HL-60/S4 treated with phorbol 12-myristate 13-acetate at 8.2 ng/mL for 4 days and 3 days (cell line): Measurements from ENCODE around the gene SETD2.

Experiments used
- in situ Hi-C: fragments of 300-500 bp; cut with MboI; formaldehyde crosslinking; loops from 2 replicates; pipeline ENCODE4 v1.15.0; 2022; ENCODE audit warnings: low sequenced_read_pairs

Gene SETD2

DNA sequence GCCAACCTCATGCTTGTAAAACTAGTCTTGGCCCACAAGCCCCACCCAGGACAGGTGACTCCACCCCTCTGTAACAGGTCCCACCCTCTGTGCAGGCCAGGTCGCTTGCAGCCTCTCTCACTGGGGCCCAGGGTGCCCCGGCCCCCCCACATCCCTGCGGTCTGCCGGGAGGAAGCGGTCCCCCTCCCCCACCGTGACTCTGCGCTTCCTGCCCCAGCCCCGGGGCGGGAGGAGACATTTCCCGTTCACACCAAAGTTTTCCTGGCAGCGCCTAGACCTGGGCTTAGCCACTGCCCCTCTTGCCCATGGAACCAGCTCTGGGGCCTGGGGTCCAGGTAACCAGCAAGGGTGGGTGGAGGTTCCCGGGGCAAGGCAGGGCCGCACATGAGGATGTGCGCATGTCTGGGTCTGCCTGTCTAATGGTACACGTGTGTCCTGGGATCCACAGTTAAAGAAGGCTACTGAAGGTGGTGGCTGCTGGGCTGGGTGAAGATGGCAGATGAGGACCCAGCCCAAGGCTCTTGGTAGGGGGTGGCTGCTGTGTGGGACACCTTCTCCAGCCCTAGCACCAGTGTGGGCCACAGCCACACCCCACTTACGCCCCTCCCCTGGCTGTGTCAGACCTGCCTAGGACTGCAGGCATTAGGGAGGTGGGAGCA, 176.0 kb downstream of the SETD2 start:
- in situ Hi-C loops: no loop called here

DNA sequence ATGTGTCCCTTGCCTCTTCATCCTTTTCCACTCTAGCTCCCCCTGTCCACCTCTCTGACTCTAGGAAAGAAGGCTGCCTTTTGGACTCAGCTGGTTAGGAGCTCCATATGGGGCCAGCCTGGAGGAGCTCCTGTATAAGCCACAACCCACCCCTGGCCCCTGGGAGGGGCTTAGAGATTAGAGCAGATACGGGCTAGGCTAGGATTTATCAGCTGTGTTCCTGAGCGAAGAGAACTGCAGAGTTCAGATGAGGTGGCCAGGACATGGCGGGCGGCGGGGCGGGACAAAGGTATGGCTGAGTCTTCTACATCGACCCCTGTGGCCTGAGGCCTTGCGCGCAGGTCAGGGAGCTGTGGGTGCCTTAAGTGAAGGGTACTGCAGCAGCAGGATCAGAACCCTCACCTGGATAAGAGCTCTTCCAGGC, 176.6 kb downstream of the SETD2 start:
- in situ Hi-C loops: no loop called here

DNA sequence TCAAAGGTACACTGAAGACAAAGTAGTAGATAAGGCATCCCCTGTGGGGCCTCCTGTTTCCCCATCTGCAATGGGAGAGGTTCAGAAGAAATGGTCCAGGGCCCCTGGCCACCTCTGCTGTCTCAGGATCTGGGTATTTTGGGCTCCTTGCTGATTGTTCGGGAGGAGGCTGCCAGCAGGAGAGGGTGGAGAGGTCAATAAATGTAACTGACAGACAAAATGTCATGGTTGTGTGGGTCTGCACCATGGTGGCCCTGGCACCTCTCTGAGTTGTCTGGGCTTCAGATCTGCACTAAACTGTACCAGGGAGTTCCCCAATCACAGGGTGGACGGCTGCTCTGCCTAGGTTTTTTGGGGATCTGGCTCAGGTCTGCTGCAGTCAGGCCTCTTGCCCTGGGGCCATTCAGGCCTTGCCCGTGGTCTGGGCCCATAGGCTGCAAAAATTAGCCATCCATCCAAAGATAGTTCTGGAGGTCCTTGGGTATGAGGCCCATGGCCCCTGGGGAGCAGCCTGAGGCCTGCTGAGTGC, 177.1 kb downstream of the SETD2 start:
- in situ Hi-C loops: no loop called here

DNA sequence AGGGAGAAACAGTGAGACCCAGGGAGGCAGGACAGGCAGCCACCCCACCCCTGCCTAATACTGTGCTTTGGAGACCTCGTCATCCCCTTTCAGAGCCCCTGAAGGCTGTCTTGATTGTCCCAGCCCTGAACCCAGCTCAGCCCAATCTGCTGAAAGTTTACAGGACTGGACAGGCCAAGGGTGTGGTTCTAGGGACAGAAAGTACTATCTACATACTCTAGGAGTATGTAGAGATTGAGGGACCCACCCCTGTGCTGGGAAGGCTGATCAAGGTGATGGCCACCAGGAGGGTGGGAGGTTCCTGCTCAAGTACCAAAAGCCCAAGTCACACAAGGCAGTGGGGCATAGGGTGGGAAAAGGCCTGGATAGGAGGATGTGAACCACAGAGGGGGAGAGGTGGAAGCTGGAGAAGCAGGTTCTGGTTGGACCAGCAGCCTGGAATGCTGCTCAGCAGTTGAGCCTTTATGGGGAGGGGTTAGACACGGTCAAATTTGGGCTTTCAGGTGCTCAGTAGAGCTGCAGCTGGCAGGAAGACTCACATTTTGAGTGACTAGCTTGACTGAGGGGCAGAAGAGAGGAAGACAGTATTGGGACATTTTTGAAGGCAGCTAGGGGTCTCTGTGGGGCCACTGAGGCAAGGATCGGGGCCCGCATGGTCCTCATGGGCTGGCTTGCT, 177.7 kb downstream of the SETD2 start:
- in situ Hi-C loops: no loop called here

DNA sequence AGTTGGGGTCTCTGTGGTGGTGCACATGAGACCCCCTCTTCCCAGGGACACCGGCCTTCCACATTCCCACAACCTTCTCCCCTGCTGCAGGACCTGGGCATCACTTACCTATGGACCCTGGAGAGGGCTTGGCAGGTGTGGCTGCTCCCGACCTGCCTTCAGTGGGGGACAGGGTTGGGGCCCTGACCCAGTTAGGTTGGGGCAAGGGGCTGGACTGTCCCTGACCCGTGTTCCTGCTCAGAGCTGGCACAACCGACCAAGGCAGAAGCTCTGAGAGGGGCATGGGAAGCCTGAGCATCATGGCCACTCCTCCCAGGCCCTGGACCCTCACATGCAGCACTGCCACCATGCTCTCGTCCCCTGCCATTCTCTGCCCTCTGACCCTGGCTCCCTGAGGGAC, 178.3 kb downstream of the SETD2 start:
- in situ Hi-C loops: no loop called here

DNA sequence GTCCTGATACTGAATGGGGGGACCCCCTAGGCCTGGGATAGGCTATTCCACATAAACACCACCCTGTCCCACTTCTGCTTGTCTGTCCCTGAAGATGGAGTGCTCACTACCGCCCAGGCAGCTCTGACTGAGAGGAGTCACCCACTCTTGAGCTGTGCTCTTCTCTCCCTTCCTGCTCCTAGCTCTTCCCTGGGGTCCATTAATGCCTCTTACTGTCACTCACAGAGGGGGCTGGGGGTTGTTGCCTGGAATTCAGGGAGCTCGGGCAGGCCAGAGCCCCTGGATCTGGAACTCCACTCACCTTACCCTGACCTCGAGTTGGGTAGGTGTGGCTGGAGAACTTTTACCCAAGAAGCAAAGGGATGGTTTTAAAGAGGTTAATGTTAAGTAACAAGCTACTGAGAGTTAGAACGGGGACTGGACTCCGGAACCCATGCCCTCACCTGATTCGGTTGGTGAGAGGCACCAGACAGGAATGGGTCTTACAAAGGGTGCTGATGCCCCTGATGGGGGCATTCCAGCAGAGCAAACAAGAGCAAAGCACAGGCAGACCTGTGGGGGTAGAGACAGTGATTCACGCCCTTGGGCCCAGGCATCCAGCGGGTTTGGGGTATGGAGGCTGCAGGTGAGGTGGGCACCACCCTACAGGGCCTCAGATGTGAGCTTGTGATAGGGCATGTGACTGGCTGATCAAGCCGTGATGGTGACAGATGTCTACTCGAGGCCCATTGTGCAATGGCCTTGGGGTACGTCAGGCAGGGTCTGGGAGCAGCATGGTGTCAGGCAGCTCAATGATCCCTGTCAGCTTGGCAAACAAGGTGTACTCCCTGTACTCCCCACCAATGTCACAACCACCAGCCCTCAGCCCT, 179.1 kb downstream of the SETD2 start:
- in situ Hi-C loops: no loop called here

DNA sequence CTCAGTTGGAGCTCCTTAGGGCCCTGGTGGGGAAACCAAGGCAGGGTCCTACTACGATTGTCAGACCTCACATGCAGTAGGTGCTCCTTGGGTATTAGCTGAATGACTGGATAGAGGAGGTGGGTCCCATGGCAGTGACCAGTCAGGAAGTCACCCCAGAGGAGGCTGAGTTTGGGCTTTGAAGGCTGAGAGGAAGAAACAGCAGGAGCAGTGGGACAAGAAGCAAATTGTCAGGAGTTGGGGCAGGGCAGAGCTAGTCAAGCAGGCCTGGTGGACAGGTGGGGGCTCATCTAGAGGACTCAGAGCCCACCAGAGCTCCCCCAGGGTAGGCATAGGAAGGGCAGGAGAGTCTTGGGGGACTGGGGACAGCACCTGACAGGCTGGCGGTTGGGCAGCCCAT, 181.4 kb downstream of the SETD2 start:
- in situ Hi-C loops: no loop called here

DNA sequence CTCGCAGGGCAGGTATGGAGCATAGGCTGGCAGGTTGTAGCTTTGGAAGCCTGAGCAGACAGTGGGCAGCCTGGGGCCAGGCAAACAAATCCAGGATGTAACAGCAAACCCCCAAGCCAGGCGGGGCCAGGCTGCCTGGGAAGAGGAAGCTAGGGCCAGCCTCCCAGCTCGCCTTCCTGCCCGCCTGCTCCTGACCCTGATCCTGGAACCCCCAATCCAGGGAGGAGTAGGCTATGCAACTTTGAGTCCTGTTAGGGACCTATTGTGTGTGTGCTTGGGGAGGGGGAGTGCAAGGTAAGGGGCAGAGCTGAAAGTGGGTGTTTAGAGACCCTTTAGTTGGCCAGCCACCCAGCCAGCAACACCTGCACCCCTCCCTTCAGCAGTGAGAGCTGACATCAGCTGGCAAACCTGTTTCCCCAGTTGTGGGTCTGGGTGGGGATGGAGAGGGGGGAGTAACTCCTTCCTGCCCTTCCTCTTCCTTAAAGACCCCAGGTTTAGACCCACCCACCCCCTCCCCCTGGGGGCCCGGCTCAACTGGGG, 181.9 kb downstream of the SETD2 start:
- in situ Hi-C loops: no loop called here

DNA sequence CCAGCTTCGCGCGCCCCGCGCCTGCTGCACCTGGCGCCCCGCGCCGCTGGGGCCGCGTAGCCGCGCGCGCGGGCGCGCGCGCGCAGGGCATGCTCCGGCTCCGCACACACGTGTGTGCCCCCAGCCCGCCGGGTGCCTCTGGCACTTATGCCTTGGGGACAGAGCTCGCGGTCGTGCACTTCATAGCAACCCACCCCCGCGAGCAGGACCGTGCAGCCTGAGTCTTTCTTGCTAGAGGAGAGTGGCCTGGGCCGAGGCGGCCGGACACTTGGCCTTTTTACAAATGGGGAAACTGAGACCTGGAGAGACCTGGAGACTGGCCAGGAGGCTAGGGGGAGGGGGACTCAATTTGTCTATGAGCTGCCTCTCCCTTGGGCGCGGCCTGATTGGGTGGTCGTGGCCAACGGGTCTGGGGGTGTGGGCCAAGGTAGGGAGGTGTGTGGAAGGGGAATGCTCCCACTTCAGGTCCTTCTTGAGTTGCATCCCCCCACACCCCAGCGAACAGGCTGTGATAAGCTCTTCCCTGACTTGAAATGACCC, 183.9 kb downstream of the SETD2 start:
- in situ Hi-C loops: no loop called here

DNA sequence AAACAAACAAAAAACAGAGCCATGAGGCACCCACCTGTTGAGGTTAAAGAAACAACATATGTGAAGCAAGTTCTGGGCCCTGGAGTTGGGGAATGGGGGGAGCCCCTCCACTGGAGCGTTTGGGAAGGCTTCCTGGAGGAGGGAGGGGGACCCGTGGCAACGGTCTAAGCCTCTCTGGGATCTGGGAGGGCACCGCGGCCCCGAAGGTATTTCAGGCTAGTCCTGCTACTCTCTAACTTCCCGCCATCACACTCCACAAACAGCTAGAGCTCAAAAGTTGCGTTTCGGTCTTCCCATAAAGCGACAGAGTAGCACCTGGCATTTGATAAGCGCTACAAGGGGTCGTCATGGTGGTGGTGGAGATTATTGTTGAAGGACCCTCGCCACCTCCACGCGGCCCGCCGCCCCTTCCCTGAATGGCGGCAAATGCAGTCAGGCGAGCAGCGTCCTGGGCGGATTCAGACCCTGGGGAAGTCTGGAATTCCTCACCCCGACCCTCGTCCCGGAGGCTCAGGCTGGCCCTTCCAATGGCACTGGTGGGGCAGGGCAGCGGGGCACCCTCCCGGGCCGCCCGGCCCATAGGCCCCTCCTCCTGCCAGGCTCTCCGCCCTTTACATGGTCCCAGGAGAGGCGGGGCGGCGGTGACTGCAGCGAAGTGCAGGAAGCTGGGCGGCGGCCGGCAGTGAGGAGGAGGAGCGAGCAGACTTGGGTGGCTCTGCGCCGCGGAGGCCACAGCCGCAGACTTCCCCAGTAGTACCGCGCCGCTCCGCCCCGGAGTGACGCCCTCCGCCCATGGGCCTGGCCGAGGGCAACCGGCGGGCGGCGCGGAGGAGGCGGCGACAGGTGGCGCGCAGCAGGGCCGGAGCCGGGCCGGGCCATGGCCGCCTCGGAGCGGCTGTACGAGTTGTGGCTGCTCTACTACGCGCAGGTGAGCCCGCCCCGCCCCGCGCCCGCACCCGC, 184.6 kb downstream of the SETD2 start, which contains the start of gene NBEAL2:
TSS of gene NBEAL2 (plus strand) at position 682 of the 960 bp plus-strand sequence. CDS start at position 878, 196 bp downstream.
- in situ Hi-C loops: no loop called here

DNA sequence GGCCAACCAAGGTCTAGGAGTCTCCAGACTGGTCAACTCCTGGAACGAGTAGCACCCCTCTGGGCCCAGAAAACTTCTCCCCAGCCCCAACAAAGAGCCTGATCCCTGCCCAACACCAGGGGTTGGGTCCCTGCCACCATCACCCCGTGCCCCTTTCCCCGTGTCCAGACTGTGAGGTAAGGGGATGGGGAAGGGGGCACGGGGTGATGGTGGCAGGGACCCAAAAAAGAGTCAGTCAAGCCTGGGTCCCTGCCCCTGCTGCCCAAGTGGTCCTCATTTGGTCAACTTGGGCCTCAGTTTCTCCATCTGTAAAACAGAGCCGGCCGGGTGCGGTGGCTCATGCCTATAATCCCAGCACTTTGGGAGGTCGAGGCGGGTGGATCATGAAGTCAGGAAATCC, 185.5 kb downstream of the SETD2 start:
- in situ Hi-C loops: no loop called here

DNA sequence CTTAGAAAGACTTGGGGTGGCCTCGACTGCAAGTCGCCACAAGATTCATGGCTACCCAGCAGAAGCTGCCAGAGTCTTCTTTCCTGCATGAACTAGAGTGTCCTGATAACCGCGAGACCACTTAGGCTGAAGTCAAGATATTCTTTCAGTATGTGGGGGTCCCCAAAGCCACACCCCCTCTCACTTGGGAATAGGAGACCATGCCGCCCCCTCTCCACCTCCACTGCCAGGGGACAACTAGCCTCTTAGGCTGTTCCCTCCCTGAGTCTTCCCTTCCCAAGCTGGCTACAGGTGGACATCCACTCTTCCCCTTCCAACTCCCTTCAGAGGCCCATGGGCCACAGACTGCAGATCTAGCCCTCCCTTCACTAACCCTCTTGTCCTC, 186.1 kb downstream of the SETD2 start:
- in situ Hi-C loops: no loop called here

DNA sequence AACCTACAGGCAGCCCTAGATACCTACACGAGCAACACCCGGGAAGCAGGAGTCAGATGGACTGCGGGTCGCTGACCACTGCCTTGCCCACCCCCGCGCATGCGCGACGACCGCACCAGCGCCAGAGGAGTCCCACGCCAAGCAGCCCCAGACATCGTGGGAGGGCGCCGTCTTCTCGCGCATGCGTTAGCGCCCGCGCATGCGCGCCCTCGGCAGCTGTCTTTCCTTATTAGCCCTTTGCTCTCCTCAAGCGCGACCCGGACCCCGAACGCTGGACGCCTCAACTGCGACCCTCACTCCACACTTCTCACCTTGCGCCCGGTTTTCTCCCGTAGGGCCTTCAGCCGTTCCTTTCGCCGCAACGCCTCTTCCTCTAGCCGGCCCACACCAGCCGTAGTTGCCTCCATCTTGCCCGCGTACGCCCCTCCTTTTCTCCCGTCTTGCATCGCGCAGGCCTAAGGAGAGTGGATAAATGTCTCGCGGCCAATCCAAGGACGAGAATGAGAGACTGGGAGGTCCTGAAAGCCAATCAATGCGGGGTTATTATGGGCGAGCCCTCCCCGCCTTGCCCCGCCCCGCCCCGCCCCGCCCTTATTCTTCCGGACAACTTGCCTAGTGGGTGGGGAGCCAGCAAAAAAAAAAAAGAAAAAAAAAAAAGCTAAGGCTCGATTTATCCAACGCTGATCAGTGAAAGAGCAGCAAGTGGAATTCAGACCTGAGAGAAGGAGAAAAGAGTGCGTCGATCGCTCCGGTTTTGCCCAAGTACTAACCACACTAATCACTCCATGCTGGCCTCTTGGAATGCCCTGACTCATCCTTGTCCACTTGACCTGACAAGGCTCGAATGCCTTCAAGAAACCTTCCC, 187.4 kb downstream of the SETD2 start, which contains the start of gene CCDC12:
TSS of gene CCDC12 (minus strand) at position 420 of the 865 bp plus-strand sequence. CDS start at position 407, 13 bp downstream.
- in situ Hi-C loops: no loop called here

DNA sequence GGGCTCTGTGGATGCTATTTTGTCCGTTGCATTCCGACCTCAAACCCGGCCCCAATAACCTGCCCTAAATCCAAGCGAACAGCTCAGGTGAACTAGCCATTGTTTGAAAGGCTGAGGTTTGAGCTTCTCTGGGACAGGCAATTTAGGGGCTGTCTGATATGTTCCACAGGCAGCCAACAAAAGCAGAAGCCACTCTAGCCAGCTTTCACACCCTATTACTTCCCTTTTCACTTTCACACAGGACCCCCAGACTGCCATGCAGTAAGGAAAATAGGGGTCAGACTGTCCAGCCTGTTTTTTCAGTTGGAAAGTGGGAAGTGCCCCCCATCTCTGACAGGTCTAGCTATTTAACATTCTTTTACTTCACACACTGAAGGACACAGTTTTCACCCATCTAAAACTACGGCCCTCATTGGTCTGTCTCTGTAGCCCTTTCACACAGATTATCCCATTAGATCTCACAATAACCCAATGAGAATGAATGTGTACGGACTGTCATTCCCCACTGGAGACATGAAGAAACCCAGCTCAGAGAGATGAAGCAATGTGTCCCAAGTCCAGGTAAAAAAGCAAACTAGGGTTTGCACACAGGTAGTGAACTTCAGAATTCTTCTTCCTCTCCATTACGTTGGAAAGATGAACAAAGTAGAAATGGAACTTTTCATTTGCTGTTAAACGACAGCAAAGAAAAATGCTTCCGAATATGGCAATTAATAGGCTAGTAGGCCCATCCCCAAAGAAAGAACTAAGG, 189.3 kb downstream of the SETD2 start:
- in situ Hi-C loops: no loop called here

DNA sequence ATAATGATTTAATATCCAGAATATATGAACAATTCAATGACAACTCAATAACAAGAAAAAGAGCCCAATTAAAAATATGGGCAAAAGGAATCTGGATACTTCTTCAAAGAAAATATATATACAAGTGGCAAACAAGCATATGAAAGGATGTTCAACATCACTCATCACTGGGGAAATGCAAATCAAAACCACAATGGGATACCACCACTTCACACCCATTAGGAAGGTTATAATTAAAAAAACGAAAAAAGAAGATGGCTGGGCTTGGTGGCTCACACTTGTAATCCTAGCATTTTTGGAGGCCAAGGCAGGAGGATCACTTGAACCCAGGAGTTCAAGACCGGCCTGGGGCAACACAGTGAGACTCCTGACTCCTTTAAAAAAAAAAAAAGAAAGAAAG, 191.5 kb downstream of the SETD2 start:
- in situ Hi-C loops: no loop called here

DNA sequence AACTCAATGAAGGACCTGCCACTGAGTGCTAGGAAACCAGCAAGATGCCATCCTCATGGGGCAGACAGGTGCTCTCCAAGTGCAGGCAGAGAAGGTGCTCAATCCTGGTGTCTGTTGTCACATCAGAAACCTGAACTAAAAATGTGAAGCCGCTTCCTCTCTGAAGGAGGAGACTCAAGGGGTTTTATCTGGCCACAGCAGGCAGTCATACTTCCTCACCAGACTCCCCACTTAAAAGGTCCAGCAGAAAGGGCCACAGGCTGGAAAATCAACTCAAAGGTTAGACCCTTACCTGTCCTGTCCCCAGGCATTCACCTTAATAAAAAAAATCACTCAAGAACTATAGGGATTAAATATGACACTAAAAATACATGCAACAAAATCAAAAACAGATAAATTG, 192.2 kb downstream of the SETD2 start:
- in situ Hi-C loops: no loop called here

DNA sequence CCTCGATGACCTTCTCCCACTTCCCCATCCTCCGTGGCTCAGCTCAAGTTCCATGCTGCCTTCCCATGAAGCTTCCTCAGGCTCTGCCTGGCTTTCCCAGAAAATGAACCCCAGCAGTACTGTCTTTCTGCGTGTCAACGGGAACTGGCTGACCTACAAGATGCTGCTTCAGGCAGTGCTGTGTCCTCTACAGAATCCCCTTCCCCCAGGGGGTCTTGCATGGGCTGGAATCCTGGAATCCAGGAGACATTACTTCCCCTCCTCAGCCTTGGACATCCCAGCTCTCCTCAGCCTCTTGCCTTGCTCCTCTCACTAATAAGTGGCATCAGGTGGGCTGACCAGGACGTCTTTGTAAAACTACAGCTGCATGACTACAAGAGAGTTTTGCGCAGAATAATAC, 192.8 kb downstream of the SETD2 start:
- in situ Hi-C loops: no loop called here
